Bronchial epithelial cell (primary cell): ENCODE data around the gene GRIK3. TPM values are rescaled to one million over a fixed set of nuclear protein-coding genes. Genes with fewer than 3 reads are reported as not detected.

Source experiments
- DNase-seq: peaks from one replicate; pipeline ENCODE4 v3.0.0-alpha.2; 2010; ENCODE audit warnings: low read depth
- FAIRE-seq: peaks from 2 replicates; lab custom pipeline; 2011; peaks lifted over from hg19 to GRCh38; lab: Jason Lieb, UNC
- H3K27me3 ChIP-seq: 2 replicates; pipeline ENCODE4 v1.5.1; 2011; ENCODE audit warnings: low read length; ENCODE audit not compliant: control insufficient read depth, insufficient read depth
- H3K36me3 ChIP-seq: 2 replicates; pipeline ENCODE4 v1.5.1; 2011; ENCODE audit warnings: low read length; ENCODE audit not compliant: control insufficient read depth, insufficient read depth
- H3K4me3 ChIP-seq: 2 replicates; pipeline ENCODE4 v1.5.1; 2011; ENCODE audit warnings: mild to moderate bottlenecking, low read depth, low read length, control low read depth
- CTCF ChIP-seq: IDR thresholded peaks from 2 replicates; pipeline ENCODE4 v1.5.1; 2011; ENCODE audit warnings: mild to moderate bottlenecking, moderate library complexity, low read length, control low read depth, inconsistent platforms; ENCODE audit not compliant: insufficient read depth, severe bottlenecking
- total RNA-seq: library from RNA; depleted of rRNA; stranded (reverse); fragments of >200 nt; gene quantifications from 2 replicates; pipeline ENCODE4 v1.2.1, GENCODE V29; 2014

Gene GRIK3
- total RNA-seq, 1 donor from 2014 or later = under 0.01 TPM

DNA sequence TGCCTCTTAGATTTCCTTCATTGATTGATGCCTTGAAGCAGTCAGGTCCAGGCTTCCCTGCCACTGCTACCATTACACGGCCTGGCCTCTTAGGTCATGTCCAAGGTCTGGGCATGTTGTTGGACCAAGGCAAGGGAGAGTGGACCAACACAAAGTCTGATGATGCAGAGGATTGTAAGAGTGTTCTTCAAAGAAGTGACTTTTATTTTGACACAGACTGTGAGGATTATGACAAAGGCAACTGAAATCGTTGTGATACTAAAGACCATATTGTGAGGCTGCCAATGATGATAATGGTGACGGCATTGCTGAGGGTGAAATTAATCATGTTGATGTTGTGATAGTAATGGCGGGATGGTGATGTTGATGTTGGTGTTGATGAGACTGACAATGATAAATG is 149.5 kb downstream of the GRIK3 start:
- no peak overlapping the region for H3K4me3 ChIP-seq
- no peaks in the 10 kb centered on the region for H3K36me3 ChIP-seq
- no peak for TF ChIP-seq CTCF
- no peak for DNase-seq
- H3K27me3 ChIP-seq = no peaks in the 10 kb centered on the region
- FAIRE-seq = no peak

- DNase-seq (no peak), FAIRE-seq (no peak)
- no peak overlapping the region for H3K4me3 ChIP-seq
- TF ChIP-seq CTCF = no peak
- no peaks in the 10 kb centered on the region for H3K36me3 ChIP-seq
- no peaks in the 10 kb centered on the region for H3K27me3 ChIP-seq
Measured at GRCh38 chr1:36884029-36884701, 150.2 kb downstream of the GRIK3 start.

DNA sequence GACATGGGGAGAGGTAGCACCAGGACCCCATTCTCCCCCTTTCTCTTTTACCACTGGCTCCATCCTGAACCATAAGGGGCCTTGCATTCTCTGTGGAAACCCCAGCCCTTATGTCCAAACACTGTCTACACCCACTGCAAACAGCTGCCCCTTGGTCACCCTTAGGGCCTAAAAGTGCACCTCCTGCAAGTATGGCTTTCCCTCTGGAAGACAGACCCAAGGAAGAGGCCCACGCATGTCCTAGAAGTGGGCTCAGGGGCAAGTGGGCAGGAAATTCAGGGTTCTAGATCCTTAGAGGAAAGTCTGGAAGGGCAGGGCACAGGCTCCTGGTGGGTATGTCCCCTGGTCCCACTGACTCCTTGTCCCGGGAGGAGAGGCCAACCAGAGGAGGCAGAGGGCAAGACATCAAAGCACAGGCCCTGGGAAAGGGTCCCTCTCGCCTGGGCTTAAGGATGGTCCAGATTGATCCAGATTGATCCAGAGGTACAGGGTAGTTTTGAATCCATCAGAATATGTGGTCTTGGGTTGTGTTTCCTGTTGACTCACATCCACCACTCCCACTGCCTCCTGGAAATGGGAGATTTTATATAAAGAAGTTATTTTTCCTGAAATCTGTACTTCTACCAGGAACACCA is 150.9 kb downstream of the GRIK3 start:
- Histone ChIP-seq H3K27me3 (no peaks in the 10 kb centered on the region), H3K4me3 (no peak overlapping the region), H3K36me3 (no peaks in the 10 kb centered on the region)
- no peak for DNase-seq
- FAIRE-seq = no peak
- no peak for TF ChIP-seq CTCF

DNA sequence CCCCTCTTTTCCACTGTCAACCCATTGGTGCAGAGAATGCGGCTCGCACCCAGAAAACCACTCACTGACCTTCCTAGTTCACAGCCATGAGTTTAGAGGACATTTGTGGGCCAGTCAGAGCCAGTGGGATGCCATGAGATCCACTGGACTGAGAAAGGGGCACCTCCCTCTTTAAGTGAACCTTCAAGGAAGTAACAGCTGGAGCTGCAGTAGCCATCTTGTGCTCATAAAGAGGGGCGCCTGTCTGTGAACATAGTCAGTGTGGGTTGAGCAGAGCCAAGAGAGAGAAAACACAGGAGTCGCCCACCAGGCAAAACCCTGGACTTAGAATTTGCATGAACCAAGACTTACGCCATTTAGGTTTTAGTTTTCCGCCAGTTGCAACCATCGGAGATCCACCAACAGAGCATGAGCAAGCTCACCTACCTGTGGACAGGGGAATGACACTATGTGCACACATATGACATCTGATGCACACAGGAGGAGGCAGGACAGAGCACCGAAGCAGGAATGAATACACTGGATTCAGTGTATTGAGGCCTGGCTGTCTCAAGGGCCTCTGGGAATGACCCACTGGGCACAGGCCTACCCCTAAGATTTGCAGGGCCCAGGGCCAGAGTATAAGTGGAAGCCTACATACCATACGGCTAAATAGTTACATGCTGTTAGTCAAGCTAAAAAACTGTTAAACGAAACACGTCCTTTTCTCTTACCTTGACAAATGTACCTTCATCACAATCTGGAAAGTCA is 151.6 kb downstream of the GRIK3 start:
- FAIRE-seq = no peak
- no peak for TF ChIP-seq CTCF
- Histone ChIP-seq H3K27me3 (no peaks in the 10 kb centered on the region), H3K4me3 (no peak overlapping the region), H3K36me3 (no peaks in the 10 kb centered on the region)
- DNase-seq = no peak

DNA sequence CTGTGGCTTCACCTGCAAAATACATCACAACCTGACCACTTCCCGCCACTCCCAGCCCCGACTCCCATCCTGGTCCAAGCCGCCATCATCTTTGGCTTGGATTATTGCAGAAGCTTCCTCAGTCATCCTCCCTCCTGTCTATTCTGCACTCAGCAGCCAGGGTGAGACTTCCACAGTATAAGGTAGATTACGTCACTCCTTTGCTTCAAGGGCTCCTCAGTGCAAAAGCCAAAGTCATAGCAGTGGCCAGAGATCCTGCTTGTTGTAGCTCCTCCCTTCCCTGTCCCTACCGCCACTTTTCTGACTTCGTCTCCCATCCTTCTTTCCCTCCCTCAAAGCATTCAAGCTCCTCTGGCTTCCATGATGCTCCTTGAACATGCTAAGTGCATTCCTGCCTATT is 152.8 kb downstream of the GRIK3 start:
- Histone ChIP-seq H3K27me3 (no peaks in the 10 kb centered on the region), H3K36me3 (no peaks in the 10 kb centered on the region), H3K4me3 (no peak overlapping the region)
- no peak for FAIRE-seq
- no peak for TF ChIP-seq CTCF
- no peak for DNase-seq
